ENCODE results near the gene MKNK2.

MKNK2 gene

DNA sequence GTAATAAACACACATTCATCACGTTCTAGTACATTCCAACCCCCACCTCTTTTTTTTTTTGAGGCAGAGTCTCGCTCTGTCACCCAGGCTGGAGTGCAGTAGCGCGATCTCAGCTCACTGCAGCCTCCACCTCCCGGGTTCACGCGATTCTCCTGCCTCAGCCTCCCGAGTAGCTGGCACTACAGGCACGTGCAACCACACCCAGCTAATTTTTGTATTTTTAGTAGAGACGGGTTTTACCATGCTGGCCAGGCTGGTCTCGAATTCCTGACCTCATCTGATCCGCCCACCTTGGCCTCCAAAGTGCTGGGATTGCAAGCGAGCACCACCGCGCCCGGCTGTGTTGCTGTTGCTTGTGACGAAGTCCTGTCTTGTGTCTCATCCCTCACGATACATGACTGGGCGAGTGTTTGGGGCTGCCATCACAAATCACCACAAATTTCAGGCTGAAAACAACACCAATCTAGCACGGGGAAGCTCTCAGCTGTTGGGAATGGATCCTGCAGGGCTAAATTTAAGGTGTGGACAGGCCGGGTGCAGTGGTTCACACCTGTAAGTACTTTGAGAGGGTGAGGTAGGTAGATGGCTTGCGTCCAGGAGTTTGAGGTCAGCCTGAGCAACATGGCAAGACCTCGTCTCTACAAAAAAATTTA lies 29.4 kb upstream of the MKNK2 start:
- DNase-seq (ENCODE audit: low read depth): no peak

DNA sequence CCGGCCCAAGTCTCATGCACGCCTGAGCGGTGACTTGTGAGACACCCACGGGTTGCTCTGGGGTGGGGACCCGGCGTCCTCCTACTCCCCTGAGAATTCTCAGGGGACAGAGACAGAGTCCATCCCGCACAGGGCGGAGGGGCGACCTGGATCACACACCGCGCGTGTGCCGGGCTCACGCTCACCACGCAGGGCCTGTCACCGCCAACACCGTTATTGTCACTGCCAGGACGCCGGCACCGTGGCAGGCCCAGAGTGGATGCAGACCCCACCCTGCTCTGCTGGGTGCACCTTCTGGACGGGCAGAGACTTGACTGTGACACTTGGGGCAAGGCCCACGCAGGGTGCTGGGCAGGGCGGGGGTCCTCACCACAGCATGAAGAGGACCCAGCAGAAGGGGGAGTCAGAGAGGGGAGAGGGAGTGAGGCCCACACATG lies 28.8 kb upstream of the MKNK2 start:
- no peak for DNase-seq (ENCODE audit: low read depth)

DNA sequence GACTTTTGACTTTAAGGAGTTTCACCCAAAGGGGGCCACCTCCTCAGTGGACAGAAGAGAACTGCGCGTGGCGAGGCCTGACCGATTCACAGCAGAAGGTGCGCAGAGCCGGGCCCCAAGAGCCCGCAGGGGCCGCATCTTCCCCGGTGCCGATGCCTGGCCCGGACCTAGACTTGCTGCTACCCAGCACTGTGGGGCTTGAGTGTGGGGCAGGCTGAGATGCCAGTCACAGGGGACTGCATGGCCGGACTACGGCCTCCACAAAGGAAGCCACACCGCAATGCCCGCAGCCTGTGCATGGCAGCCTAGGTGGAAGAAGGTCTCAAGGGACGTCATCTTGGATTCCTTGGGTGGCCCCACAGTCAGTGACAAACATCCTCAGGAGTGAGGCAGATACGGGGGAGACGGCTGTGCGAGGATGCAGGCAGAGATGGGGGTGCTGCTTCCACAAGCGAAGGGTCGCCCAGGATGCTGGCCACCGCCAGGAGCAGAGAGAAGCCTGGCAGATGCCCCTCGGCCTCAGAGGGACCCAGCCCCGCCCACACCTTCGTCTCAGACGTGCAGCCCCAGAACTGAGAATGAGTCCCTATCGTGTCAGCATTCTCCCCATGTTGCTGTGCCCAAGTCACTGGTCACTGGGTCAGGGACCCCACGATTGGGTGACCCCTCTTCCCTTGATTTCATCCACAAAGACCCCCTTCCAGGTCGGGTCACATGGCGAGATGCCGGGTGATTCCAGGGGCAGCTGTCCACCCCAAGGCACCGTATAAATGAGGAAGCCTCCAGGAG lies 28.2 kb upstream of the MKNK2 start:
- no peak for DNase-seq (ENCODE audit: low read depth)

DNA sequence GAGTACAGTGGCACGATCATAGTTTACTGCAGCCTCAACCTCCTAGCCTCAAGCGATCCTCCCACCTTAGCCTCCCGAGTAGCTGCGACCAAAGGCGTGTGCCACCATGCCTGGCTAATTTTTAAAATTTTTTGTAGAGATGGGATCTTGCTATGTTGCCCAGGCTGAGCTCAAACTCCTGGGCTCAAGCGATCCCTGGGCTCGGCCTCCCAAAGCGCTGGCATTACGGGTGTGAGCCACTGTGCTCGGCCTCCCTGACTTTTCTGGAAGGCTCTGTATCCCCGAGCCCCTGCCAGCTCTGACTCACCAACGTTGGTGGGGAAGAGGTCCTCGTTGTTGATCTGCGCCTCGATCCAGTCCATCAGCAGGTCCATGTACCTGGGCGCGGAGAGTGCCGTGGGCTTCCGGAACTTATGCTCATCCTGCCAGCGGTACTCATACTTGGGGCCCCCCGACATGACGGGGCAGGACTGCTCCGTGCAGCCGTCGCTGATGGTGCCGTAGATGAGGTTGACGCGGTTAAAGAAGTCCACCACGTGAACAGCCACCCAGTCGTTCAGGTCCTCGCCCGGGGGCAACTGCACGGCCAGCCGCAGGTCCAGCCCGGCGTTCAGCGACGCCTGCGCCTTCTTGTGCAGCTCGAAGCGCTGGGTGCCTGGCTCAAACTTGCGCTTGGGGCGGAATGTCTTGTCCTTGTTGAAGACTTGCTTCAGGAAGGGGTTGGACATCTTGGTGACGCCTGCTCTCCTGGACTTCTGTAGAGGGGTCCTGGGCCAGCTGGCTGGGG lies 27.0 kb upstream of the MKNK2 start:
- DNase-seq (ENCODE audit: low read depth): no peak

DNA sequence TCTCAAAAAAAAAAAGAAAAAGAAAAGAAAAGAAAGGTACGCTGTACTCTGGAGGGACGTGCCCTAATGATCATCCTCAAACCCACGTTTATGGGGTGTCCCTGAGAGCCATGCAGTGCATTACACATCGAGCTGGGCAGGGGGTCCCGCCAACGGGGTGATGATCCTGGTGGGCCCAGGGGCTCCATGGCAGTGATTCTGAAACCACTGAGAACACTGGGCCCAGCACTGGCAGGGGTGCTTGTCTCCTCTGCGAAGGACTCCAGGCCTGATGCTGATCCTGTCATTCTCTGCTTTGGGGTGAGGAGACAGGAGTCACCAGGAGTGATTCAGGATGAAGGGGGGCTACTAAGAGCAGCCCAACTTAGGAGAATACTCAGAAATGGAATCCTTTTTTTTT lies 26.4 kb upstream of the MKNK2 start:
- DNase-seq (ENCODE audit: low read depth): no peak

DNA sequence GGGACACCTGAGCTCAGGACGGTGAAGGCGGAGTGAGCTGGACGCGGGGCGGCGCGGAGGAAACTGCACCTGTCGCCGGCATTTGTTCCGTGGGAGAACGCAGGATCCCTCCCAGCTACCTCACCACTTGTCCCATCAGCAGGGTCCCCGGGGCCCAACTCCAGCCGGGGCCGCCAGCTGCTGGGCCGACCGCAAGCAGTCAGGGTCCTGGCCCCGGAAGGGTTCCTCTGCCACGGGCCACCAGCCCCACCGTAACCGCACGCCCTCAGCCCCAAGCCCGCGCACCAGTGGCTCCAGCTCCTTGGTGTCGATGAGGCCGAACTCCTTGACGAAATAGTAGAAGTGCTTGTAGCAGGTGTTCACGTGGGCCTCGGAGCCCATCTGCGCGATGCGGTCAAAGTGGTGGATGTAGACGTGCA lies 25.5 kb upstream of the MKNK2 start:
- DNase-seq (ENCODE audit: low read depth): no peak

DNA sequence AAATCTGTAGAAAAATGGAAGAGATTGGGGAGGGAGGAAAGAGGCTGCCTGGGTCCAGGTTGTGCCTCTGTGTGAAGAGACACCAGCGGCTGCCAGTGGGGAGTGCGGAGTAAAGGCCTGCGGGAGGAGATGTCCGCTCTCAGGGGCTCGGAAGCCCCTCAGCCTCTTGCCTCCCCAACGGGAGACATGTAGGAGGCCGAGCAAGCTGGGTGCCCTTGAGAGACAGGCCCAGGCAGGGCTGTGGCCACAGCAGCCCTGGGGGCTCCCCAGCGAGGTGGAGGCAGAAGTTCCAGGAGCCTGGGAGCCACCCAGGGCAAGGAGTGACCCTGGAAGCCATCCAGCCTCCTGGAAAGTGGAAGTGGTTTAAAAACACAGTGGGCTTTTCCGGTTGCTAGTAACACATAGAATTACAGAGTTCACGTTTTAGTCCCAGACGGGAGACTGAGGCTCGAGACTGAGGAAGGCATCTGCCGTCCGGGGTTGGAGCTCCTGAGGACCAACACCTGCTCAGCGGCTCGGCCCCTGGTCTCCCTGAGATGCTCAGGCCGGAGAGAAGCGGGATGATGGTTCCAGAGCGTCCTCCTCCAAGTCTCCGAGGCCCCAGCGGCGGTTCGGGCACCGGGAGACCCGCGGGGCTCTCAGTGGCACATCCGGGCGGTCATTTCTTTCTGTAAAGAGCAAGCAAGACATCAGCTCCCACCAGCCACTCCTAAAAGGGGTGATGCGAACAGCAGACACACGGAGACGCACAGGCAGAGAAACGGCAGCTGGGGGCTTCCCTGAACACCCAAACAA lies 21.9 kb upstream of the MKNK2 start:
- no peak for DNase-seq (ENCODE audit: low read depth)

DNA sequence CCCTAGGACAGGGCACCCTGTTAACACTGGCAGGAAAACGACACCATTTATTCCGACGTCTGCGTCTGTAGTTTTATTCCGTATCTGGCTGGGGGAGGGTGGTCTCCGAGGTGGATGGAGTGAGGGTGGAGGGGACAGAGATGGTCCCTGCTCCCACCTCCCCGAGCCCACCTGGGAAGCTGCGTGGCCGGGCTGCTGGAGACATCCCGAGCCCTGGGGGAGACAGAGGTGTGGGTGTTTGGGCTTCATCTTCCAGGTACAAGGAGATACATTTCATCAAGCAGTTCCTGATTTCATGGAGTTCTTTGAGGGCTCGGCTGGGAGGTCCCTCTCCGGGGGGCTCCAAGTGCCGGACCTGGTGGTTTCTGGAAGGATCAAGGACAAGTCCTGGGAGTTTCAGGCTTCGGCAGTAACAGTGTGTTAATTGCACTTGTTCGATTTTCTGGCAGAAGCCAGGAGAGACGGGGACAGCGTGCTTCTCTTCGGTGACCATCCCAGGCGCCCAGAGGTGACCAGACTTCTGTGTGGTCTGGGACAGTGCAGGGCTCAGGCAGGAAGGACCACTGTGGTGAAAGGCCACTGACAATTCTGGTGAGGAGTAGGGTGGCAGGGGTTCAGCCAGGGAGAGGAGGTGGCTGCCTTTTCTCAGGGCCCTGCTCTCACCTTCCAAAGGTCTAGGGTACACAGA lies 20.1 kb upstream of the MKNK2 start:
- no peak for DNase-seq (ENCODE audit: low read depth)

DNA sequence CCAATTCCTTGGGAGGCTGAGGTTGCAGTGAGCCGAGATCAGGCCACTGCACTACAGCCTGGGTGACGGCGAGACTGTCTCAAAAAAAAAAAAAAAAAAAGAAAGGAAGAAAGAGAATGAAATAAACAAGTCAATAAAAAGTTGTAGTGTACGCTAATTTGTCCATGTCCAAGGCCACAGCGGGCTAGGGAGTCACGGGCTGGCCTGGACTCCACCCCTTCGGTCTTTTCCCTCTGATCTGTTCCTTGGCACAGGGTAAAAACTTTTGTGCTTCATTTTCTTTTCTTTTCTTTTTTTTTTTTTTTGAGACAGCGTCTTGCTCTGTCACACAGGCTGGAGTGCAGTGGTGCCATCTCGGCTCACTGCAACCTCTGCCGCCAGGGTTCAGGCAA lies 19.4 kb upstream of the MKNK2 start:
- no peak for DNase-seq (ENCODE audit: low read depth)

DNA sequence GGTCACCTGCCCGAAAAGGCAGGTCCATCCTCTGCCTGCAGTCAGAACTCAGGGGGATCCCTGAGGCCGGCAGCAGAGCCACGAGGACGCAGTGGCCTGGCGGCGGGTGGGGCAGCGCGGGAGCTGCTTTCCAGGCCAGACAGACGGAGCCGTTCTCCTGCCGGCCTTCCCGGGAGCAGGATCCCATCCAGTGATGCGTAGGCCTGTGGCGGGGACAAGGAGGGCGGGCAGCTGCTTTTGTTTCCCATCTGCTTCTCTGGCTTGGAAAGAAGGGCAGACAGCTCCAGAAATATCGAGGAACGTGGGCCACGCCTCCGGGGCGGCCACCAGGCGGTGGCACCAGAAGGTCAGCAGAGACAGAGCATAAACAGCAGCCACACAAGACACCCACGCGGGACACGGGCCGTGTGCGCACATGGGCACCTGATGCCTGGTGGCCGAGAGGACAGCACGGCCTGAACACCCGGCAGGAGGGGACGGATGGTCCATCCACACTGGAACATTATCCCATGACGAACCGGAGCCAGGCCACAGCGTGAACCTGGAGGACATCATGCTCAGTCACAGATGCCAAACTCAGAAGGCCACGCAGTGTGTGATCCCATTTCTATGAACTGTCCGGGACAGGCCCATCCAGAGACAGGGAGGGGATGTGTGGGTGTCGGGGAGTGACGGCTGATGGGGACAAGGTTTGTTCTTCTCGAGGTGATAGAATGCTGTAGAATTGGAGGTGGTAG lies 13.9 kb upstream of the MKNK2 start:
- DNase-seq (ENCODE audit: low read depth): peak; percentile 28

DNA sequence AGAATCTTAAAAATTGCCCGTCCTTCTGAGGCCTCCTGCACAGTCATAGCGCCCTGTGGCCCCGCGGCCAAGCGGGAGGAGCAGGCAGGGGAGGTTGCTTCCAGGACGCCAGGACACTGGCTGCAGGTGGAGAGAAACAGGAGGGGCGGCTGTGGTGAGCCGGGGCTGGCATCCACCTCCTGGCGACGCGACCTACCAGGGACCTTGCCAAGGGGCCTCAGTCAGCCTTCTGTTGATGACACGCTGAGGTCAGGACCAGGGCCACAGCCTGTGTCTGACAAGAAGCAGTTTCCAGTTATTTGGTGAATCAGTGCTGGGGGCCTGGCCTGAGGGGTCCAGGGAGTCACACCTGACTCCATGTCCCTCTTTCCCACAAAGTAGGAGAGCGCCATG lies 13.3 kb upstream of the MKNK2 start:
- DNase-seq (ENCODE audit: low read depth): no peak

DNA sequence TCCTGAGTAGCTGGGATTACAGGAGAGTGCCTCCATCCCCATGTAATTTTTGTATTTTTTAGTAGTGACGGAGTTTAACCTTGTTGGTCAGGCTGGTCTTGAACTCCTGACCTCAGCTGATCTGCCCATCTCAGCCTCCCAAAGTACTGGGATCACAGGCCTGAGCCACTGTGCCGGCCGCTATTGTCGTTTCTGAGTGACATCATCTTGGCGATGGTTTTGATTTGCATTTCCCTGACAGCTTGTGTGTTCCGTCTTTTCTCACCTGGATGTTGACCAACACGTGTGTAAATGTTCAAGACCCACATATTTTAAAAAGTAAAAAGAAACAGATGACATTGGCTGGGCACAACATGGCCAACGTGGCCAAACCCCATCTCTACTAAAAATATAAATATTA lies 12.8 kb upstream of the MKNK2 start:
- DNase-seq (ENCODE audit: low read depth): no peak

DNA sequence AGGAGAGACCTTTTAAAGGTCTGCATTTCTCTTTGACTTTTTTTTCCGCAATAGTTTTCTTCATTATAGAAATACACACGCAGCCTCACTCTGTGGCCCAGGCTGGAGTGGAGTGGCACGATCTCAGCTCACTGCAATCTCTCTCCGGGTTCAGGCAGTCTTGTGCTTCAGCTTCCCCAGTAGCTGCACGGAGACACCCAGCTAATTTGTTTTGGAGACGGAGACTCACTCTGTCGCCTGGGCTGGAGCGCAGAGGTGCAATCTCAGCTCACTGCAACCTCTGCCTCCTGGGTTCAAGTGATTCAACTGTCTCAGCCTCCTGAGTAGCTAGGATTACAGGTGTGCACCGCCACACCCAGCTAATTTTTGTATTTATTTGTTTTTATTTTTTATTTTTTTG lies 11.7 kb upstream of the MKNK2 start:
- no peak for DNase-seq (ENCODE audit: low read depth)

DNA sequence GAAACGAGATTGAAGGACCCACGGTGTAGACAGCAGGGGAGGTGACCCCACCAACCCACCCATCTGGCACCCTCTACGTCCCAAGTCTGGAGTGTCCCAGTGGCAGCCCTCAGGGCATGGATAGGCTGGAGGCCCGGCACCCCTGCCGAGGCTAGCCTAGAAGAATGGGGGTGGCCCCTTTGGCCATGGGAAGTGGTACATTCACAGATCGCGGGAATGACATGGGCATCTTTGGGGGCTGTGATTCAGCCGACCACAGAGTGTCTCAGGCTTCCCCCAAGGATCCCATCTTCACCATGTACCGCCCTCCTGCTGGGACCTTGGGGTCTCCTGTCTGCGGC lies 11.3 kb upstream of the MKNK2 start:
- DNase-seq (ENCODE audit: low read depth): no peak

DNA sequence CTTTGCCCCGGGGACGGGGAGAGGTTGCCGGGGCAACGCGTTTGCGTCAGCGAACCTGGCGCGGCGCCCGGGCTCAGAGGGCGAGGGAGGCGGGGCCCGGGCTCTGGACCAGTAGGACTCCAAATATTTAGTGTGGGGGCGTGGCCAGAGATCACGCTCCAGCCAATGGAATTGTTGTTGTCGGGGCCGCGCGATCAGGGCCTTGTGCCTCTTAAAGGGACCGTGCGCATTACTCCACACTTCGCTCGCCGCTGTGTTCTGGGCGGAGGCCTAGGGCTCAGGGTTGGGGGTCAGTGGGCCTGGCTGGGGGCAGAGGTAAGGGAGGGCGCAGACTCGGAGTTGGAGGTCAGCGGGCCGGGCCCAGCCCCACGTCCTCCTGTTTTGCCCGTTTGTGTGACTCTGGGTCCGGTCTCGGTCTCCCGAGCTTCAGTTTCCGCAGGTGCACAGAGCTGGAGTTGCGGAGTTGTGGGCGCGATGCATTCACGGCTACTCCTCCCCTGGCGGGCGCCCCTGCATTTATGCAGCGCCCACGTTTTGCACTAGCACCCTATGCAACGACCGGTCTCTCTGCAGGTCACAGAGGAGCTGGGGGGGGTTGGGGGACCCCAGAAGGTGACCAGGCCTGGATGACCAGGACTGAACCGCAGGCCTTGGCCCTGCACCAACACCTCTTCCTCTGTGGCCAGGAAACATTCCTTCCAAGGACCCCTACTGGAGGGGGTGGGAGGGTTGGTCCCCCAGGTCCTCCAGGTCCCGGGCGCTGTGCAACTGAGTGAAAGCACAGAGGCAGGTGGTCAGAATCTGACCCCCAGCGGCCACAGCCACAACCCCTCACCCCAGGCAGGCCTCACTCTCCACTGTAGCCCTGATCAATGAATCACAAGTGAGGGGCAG lies 10.7 kb upstream of the MKNK2 start:
- peak; percentile 97 for DNase-seq (ENCODE audit: low read depth)

DNA sequence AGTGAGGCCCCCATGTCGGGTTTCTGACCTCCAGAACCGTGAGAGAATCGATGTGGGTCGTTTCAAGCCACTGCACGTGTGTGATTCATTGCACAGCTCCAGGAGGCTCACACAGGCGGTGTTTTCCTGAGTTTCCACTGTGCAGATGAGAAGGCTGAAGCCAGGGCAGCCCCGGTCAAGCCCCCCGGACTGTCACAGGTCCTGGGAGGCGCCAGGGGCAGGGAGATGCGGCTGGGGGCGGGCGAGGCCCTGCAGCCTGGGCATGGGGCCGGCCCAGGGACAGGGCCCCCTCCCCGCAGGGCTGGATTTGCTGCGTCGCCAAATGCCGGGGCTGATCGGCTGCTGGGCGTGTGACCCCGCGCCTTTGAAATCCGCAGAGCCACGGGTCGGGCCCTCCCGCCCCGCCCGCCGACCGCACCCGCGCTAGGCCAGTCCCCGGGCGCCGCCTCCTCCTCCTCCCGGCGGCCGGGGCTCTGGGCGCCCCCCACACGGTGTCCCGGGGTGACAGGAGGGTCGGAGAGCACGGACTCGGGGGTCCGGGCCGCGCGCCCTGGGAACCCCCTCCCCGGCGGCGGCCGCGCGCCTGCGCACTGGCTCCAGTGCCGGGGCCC lies 9.9 kb upstream of the MKNK2 start:
- DNase-seq (ENCODE audit: low read depth): peak; percentile 83

DNA sequence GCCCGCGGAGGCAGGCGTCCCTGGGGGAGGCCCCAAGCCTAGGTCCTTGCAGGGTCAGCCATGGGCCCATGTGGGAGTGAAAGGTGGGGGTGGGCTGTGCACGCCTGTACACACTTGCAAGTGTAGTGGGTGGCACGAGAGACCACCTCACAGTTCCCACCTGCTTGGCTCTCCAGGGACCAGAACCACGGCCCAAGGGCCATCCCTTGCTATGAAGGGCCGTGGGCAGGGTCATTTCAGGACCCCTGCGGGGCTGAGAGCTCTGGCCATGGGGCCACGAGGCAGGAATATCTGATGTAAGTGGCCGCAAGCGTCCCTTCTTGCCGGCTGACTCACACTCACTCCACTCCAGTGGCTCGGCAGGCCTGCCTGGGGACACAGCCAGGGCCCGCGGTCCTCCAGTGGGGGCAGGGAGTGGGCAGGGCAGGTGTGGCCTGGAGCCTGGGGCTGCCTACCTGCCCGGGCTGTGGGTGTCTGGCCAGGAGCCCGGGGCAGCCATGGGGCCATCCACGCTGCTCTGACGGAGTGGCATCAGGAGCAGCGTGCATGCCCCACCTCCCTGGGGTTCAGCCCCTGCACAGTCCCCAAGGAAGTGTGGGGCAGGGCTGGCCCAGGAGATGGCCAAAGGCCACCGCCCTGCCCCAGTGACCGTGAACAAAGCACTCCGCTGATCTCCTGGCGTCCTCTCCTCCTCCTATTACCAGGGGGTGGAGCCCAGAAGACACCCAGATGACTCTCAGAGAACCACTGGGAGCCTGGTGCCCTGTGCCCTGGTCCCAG lies 8.6 kb upstream of the MKNK2 start:
- DNase-seq (ENCODE audit: low read depth): peak; percentile 95

DNA sequence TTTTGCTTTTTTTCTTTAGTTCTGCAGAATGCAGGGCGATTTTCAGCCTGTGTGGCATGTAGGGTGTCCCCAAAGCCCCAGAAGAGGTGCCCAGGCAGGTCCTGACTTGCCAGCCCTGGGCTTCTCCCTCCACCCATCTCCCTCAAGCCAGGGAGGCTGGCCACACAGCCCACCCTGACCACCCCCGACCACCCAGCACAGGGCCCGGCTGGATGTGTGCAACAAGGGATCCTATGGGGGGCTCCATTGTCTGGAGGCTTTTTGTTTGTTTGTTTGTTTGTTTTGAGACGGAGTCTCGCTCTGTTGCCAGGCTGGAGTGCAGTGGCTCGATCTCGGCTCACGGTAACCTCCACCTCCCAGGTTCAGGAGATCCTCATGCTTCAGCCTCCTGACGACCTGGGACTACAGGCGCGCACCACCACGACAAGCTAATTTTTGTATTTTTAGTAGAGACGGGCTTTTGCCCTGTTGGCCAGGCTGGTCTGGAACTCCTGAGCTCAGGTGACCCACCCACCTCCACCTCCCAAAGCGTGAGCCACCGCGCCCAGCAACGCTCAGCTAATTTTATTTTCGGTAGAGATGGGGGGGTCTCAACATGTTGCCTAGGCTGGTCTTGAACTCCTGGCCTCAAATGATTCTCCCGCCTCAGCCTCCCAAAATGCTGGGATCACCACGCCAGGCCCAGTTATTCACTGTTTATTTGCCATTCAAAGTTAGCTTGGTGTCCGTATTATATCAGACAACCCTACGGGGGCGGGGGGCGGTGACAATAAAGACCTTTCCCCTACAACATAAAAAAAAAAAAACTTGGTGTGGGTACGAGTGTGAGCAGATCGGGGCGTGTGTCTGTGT lies 7.8 kb upstream of the MKNK2 start:
- no peak for DNase-seq (ENCODE audit: low read depth)
